GM19238 (cell line): ENCODE results near the gene RSBN1.

ENCODE experiments used
- DNase-seq: peaks from one replicate; pipeline ENCODE4 v3.0.0; 2011; ENCODE audit warnings: low spot score; ENCODE audit not compliant: insufficient read length

The RSBN1 gene

GRCh38 chr1:113812661-113813135, 422 bp upstream of the RSBN1 start:
- no peak for DNase-seq

- no peak for DNase-seq
These were observed 954 bp downstream of the RSBN1 start for GRCh38 chr1:113811156-113811887.

DNA sequence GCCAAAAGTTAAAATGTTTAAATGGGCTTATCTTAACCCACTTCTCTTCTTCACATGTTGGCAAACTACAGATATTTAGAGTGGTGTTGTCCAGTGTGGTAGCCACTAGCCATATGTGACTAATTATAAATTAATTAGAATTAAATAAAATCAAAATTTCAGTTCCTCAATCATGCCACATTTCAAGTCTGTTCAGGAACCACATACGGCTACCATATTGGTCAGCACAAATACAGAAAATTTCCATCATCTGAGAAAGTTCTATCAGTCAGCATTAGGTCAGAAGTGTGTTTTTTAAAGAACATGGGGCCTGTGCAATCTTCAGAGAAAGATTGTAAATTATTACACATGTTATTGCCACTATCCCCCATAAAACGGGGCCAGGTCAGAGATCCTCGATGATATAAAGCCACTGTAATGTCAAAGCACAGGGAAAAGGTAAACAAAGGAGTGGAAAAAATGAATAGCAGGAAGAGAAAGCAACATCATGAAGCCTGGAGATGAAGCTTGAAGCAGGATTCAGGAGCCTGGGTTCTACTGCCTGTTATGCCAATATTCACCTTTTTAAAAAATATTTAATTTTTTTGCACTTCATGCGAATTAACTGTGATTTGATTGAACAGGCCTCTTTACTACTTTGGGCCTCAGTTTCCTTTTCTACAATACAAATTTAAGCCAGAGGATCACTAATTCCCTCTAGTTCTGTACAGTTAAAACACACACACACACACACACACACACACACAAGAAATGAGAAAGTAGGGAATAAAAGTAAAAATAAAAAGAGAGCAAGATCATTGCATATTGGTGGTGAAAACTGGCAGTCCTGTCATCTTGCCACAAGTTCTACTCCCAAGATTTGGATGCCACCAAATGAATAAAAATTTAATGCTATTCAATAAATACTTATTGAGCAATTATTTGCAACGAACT, 2.3 kb downstream of the RSBN1 start:
- no peak for DNase-seq

GRCh38 chr1:113808450-113809195, 3.7 kb downstream of the RSBN1 start:
- no peak for DNase-seq

DNA sequence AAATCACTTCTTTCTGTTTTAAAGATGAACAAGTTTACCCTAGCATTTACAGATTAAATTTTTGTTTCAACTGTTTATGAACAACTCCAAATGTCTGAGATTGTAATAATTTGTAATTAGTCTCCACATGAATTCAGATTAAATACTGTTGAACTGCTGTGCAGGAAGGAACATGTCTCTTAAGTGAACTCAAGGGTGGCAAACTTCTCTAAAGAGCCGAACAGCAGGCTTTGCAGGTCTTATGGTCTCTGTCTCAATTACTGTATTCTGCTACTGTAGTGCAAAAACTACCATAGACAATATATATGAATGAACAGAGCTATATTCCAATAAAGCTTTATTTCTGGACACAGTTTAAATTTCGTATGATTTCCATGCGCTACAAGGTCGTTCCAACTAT, 6.6 kb downstream of the RSBN1 start:
- no peak for DNase-seq

DNA sequence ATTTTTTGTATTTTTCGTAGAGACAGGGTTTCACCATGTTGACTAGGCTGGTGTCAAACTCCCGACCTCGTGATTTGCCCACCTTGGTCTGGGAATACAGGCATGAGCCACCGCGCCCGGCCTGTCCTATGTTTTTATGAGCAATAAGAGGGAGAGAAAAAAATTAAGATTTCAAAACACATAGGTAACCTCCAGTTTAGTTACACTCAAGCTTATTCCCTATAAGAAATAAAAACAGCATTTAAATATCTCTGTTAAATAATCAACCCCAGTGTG, 7.1 kb downstream of the RSBN1 start:
- DNase-seq = no peak

DNA sequence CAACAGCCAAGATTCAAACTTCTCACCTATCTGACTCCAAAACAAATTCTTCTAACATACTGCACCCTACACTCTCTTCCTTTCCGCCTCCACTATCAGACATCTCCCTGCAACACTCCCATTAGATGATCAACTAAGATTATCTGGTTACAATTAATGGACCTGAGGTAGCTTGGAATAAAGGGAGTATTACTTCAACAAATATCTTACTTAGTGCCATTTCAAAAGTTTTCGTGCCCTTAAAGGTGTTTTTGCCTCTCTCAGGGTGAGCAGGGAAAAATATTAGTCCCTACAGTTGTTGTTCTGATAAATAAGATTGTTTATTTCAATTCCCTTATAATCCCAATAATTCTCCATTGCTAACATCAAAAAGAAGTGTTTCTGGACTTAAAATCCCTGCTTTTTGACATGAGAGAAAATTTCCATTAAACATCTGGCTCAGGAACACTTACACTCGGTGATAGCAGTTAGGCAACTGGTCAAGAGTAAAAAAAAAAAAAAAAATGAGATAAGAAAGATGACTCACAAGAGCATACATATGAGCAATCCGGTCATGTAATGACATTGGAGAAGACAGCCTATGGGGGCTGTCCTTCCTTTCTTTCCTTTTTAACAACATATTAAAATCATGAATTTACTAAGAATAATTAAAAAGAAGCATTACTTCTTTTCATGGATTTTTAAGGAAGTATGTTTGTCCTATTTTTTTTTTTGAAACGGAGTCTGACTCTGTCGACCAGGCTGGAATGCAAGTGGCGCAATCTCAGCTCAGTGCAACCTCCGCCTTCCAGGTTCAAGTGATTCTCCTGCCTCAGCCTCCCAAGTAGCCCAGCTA, 7.6 kb downstream of the RSBN1 start:
- no peak for DNase-seq

DNA sequence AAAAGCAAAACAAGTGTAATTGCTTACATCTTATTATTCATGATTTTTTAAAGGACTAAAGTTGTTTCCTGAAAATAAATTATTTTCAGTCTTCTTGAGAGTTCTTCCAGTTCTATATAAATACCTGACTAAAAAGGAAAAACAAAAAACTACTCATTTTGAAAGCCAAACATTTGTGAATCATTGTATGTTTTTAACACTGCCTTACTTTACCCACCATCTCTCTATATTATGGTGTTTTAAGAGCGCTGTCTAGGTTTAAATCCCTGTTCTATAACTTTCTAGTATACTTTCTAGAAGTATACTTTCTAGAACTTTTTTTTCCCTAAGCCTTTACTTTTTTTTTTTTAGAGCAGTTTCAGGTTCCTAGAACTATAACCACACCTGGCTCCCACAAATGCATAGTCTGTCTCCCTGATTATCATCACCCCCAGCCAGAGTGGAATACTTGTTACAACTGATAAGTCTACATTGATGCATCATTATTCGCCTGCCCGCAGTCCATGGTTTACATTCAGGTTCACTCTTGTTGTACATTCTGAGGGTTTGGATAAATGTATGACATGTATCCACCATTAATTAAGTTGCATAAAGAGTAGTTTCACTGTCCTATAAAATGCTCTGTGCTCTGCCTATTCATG, 9.8 kb downstream of the RSBN1 start:
- no peak for DNase-seq

DNA sequence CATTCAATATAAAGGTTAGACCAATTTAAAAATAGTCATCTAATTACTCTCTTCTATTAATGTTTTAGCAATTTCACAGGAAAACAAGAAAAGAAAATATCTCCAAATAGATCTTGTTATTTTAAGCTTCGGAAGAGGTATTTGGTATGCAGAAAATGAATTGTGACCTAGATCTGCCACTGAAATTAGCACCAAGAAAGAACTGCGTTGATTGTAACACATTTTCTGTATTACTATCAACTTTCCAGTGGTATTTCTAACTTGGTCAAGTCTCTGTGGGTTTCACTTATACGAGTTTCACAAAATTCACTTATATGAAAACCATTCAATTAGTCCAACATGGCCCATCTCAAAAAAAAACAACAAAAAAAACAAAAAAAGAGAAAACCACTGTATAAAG, 11.8 kb downstream of the RSBN1 start:
- DNase-seq = no peak

GRCh38 chr1:113797472-113797871, 14.8 kb downstream of the RSBN1 start:
- no peak for DNase-seq

DNA sequence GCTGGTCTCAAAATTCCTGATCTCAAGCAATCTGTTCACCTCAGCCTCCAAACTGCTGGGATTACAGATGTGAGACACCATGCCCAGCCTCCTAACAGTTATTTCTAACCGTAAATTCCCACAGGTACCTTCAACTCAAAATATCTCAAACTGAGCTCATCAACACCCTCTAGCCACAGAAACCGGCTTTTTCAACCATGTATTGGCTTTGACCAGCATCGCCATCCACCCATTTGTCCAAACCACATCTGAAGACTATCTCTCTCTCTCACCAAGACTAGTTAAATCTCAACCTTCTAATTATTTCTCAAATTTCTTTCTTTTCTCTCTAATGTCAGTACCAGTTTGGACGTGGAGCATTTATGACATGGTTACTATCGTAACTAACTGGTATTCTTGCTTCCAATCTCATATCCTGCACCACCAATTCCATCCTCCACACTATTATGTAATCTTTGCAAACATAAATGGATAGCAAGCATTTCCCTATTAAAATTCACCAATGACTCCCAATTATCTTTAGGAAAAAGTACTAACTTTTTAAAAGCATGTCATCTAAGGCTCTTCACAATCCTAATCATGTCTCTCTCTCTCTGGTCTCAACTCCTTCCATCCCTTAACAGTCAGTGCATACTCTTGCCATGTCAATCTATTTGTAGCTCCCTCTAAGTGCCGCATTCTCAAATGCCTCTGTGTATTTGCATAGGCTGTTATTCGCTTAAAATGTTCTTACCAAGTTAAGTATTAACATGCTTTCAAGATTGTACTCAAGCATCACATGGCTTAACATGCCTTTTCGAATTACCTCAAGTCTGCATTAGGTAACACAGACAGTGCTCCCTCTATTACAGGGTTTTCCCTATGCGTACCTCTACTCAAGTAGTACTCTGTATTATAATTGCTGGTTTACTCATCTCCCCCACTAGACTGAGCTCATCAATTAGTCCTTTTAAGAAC, 18.1 kb downstream of the RSBN1 start:
- DNase-seq = no peak

DNA sequence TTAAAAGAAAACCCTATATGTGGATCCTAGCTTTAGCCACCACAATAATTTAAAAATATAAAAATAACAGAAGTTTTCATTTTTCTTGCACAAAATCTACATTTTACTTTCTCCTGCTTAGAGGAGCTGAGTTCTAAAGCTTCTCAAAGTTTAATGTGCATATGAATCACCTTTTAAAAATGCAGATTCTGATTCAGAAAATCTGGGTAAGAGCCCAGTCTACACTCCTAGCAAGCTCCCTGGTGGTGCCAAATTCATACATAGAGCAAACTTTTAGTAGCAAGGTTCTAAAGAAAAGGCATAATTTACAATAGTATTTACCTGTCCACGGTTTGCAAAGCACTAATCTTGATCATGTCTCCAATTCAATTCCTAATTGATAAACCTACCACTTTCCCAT, 19.3 kb downstream of the RSBN1 start:
- DNase-seq = no peak

GRCh38 chr1:113792471-113792870, 19.8 kb downstream of the RSBN1 start:
- DNase-seq = no peak

DNA sequence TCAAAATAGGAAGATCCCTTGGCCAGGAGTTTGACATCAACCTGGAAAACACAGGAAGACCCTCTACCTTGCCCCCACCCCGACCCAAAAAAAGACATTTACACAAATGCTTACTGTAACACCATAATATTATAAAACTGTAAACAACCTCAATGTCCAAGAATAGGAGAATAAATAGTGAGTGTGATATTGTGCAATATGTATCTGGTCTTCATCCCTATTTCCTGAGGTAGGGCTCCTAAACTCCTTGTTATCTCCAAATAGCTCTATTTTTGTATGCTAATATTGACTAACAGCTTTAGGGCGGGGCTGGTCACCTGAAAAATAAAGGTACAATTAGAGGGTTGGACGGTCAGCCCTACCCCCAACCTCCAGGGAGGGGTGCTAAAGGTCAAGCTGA, 23.5 kb downstream of the RSBN1 start:
- no peak for DNase-seq

GRCh38 chr1:113787663-113788062, 24.6 kb downstream of the RSBN1 start:
- DNase-seq = no peak

- no peak for DNase-seq
These were observed 26.2 kb downstream of the RSBN1 start for GRCh38 chr1:113786069-113786468.

- DNase-seq = no peak
These were observed 28.0 kb downstream of the RSBN1 start for GRCh38 chr1:113784104-113784779.

- peak; percentile 16 for DNase-seq
These were observed 28.8 kb downstream of the RSBN1 start for GRCh38 chr1:113783254-113784103.
